Adrenal gland (tissue), 12 donors: ENCODE results near the gene MPP3. TPM values are rescaled to one million over a fixed set of nuclear protein-coding genes. Genes with fewer than 3 reads are reported as not detected.
A peak's percentile ranks its signal among the peaks of the same experiment; 100 is the strongest.

Experiments used
- DNase-seq, 7 donors: peaks; one replicate each; pipeline ENCODE4 v3.0.0-alpha.2; 2019 to 2020
- H3K27ac ChIP-seq, 5 donors: fragments of 200-600 bp; sonication (generic) in 4 of 5; 1 replicate in 3 of 5; 2 replicates in 2 of 5; pipeline versions ENCODE4 v1.5.1 to v1.8.0; 2016 to 2020; ENCODE audit warnings: mild to moderate bottlenecking in 1 of 5
- H3K27me3 ChIP-seq: fragments of 200-600 bp; 2 replicates; pipeline ENCODE4 v1.8.0; 2021
- H3K36me3 ChIP-seq, 2 donors: fragments of 200-600 bp; replicated peaks in 1 of 2; 1 replicate in 1 of 2; 2 replicates in 1 of 2; pipeline versions ENCODE4 v1.5.1 to v1.8.0; 2018 to 2022
- H3K4me1 ChIP-seq, 2 donors: fragments of 200-600 bp; replicated peaks in 1 of 2; 1 replicate in 1 of 2; 2 replicates in 1 of 2; pipeline versions ENCODE4 v1.5.1 to v1.8.0; 2018 to 2021
- H3K4me3 ChIP-seq, 4 donors: fragments of 200-600 bp; sonication (generic) in 3 of 4; one replicate each; pipeline ENCODE4 v1.5.1; 2016 to 2018
- H3K9me3 ChIP-seq, 3 donors: fragments of 200-600 bp; sonication (generic) in 1 of 3; replicated peaks in 1 of 3; 1 replicate in 2 of 3; 2 replicates in 1 of 3; pipeline versions ENCODE4 v1.5.1 to v1.8.0; 2016 to 2021
- POLR2A ChIP-seq, 2 donors: fragments of 450-650 bp; IDR thresholded peaks; one replicate each; pipeline ENCODE4 v1.6.1; 2017; ENCODE audit warnings: antibody characterized with exemption in 2 of 2, mild to moderate bottlenecking in 2 of 2, moderate library complexity in 1 of 2
- WGBS, 4 donors: extraction: QIAGEN DNeasy Blood & Tissue Kit in 2 of 4; methylation state at CpG; one replicate each; pipeline versions ENCODE4 v1.1.5 to v1.1.7; 2013 to 2017; 5-methylcytosine and 5-hydroxymethylcytosine counted together
- intact Hi-C, 2 donors: fragments of 100-400 bp; cut with DNase I; formaldehyde crosslinking; loops; one replicate each; pipeline versions ENCODE4 v1.14.1 to v1.15.0; 2022 to 2023
- polyA plus RNA-seq, 3 donors: library from polyadenylated mRNA; stranded (reverse); fragments of 200-250 nt in 2 of 3; fragments of 350-450 nt in 1 of 3; fragmentation: Illumina TruSeq in 1 of 3; extraction: RNeasy Lipid Tissue Mini Kit (QIAGEN cat#74804) in 1 of 3; gene quantifications; one replicate each; pipeline ENCODE4 v1.2.3, GENCODE V29; 2013 to 2014
- total RNA-seq, 9 donors: library from RNA; depleted of rRNA in 4 of 9; stranded (reverse); fragments of >200 nt in 4 of 9; fragments of 120-200 nt in 1 of 9; fragmentation: NEBNext Ultra II Directional in 1 of 9; extraction: Animal tissue kit (Norgen Biotek cat#: 25700) in 1 of 9; gene quantifications; one replicate each; pipeline versions ENCODE4 v1.1.0 to v1.2.4, GENCODE V29; 2013 to 2023
- TF ChIP-seq, protein P1 (sequence below), 6 experiments: fragments of 450-650 bp in 4 of 6; fragments of 200-600 bp in 2 of 6; sonication (generic) in 1 of 6; IDR thresholded peaks; 1 replicate in 5 of 6; 2 replicates in 1 of 6; pipeline versions ENCODE4 v1.5.1 to v1.8.0; 2016 to 2021; ENCODE audit warnings: antibody characterized with exemption in 6 of 6, mild to moderate bottlenecking in 2 of 6, moderate library complexity in 1 of 6
- donor health status: healthy with polysubstance abuse.
- donor health status: Bipolar disorder and iron deficiency.
- donor health status: DM: yes; HTN: yes; CAD: no.
- donor health status: DM: no; HTN: no; CAD: no.
- donor health status: DM: no; HTN: no; CAD: no.
- donor health status: DM: yes; HTN: yes; CAD: no.

MPP3 gene
- total and polyA plus RNA-seq, 12 donors: 0.60 to 10.6 (median 3.6) TPM

DNA sequence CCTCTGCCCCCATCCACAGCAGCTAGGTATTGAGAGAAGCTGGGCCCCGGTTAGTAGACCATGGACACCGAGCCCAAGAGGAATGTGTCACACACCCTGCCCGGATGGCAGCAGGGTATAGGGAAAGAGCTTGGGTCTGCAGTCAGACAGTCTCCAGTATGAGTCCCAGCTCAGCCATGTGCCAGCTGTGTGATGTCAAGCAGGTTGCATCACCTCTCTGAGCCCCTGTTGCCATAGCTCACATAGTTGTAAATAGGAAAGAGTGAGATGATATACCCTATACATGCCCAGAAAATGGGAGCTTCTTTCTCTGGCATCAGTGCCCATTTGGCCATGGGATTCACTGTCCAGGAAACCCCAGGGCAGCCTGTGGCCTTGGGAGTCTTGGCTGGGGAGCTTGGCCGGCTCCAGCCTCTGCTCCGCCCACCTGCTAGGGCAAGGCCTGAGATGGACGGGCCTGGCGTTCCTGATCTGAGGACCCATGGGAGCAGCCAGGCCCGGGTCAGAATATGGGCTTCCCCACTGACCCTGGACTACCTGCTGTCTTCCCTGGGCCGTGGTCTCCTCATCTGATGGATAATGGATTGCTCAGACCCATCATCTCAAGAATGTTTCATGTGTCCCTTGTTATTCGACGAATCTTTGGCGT, 27.3 kb upstream of the MPP3 start:
- peak in 2 of 7 donors; percentile 33 to 34 for DNase-seq
- no peak for TF ChIP-seq POLR2A (IDR thresholded peaks at IDR 0.05)
- TF ChIP-seq, protein P1, sequence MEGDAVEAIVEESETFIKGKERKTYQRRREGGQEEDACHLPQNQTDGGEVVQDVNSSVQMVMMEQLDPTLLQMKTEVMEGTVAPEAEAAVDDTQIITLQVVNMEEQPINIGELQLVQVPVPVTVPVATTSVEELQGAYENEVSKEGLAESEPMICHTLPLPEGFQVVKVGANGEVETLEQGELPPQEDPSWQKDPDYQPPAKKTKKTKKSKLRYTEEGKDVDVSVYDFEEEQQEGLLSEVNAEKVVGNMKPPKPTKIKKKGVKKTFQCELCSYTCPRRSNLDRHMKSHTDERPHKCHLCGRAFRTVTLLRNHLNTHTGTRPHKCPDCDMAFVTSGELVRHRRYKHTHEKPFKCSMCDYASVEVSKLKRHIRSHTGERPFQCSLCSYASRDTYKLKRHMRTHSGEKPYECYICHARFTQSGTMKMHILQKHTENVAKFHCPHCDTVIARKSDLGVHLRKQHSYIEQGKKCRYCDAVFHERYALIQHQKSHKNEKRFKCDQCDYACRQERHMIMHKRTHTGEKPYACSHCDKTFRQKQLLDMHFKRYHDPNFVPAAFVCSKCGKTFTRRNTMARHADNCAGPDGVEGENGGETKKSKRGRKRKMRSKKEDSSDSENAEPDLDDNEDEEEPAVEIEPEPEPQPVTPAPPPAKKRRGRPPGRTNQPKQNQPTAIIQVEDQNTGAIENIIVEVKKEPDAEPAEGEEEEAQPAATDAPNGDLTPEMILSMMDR (IDR thresholded peaks at IDR 0.05): no peak
- Histone ChIP-seq H3K9me3 (no peaks in the 10 kb centered on the region), H3K27ac (peak overlapping the region in 1 of 5 donors; percentile 65), H3K4me1 (peaks cover 0 to 8% of the 10 kb centered on the region in 2 donors), H3K27me3 (peaks cover 7% of the 10 kb centered on the region), H3K36me3 (no peaks in the 10 kb centered on the region), H3K4me3 (no peak overlapping the region)
- intact Hi-C loops: no loop called here
- WGBS, 4 donors: 72 to 86% (median 75%) methylated on average over 8 to 12 of the region's 12 CpGs

DNA sequence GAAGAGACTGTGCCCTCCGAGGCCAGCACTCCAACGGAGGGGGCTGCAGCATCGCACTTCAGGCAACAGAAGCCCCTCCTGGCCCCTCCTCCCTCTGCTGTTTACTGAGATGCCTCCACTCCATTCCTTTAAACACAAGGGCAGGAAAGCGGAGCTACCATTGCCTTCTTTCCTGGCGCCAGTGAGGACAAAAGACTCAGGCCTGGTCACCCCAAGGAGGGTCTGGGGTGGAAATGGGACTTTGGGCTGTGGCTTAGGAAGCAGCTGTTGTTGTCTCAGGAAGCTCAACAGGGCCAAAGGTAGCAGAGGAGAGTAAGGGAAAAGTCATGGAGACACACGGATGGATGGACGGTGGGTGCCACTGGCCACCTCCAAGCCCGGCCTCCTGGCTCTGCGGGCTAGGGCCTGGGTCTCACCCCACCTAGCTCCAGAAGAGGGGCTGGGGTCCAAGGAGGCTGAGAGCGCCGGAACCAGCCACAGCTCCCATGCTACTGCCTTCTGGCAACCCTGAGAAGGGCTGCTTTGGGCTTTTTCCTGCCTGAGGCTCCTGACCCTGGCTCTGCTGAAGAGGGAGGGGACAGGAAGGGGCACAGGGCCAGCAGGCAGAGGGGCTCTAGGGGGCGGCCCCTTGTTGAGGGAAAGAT, 25.1 kb upstream of the MPP3 start:
- no peak overlapping the region for H3K4me3 ChIP-seq
- peak overlapping the region in 1 of 5 donors; percentile 7 for H3K27ac ChIP-seq
- H3K9me3 ChIP-seq: no peaks in the 10 kb centered on the region
- H3K27me3 ChIP-seq: peaks cover 7% of the 10 kb centered on the region
- intact Hi-C loops: no loop called here
- H3K36me3 ChIP-seq: no peaks in the 10 kb centered on the region
- WGBS, 4 donors: 61 to 76% (median 66%) methylated on average over 4 to 12 of the region's 12 CpGs
- peaks cover 0 to 8% of the 10 kb centered on the region in 2 donors for H3K4me1 ChIP-seq
- DNase-seq: no peak
- TF ChIP-seq, protein P1 (IDR thresholded peaks at IDR 0.05): no peak
- no peak for TF ChIP-seq POLR2A (IDR thresholded peaks at IDR 0.05)

DNA sequence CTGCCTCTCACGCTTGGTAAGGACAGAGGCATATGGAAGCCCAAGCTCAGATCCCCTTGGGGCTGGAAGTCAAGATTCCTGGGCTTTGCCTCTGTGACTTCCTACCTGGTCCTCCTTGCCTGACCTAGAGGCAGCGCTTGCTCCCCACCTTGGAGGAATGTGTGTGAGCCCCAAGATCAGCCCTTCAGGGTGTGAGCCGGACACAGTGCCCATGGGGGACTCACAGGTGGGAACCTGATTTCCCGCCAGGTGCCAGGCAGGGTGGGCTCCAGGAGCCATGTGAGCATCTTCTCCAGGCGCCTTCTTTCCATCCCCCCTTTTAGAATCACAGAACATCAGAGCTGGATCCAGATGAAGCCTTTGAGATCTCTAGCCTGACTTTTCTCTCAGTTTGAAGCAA, 24.2 kb upstream of the MPP3 start:
- TF ChIP-seq POLR2A (IDR thresholded peaks at IDR 0.05): no peak
- TF ChIP-seq, protein P1 (IDR thresholded peaks at IDR 0.05): no peak
- intact Hi-C loops: no loop called here
- no peaks in the 10 kb centered on the region for H3K36me3 ChIP-seq
- H3K4me1 ChIP-seq: peaks cover 0 to 8% of the 10 kb centered on the region in 2 donors
- DNase-seq: no peak
- H3K27me3 ChIP-seq: peaks cover 7% of the 10 kb centered on the region
- WGBS, 4 donors: 88 to 93% (median 89%) methylated on average over 3 to 5 of the region's 5 CpGs
- H3K4me3 ChIP-seq: no peak overlapping the region
- no peak overlapping the region for H3K27ac ChIP-seq
- H3K9me3 ChIP-seq: no peaks in the 10 kb centered on the region

DNA sequence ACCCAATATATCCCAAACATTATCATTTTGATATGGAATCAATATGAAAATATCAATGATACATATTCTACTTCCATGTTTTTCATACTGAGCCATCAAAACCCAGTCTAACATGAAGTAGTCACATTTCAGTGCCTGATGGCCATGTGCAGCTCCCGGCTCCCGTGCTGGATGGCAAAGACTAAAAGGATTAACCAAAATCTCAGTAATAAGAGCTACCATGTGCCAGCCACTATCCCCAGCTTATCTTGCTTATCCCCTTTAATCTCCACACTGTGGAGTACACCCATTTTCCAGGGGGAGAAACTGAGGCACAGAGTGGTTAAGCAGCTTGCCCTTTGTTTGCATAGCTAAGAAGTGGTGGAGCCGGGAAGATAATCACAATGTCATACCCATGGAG, 23.2 kb upstream of the MPP3 start:
- no peak for DNase-seq
- H3K4me3 ChIP-seq: no peak overlapping the region
- intact Hi-C loops: no loop called here
- no peak overlapping the region for H3K27ac ChIP-seq
- TF ChIP-seq POLR2A (IDR thresholded peaks at IDR 0.05): no peak
- TF ChIP-seq, protein P1 (IDR thresholded peaks at IDR 0.05): no peak
- H3K27me3 ChIP-seq: peaks cover 7% of the 10 kb centered on the region
- no peaks in the 10 kb centered on the region for H3K9me3 ChIP-seq
- WGBS, 4 donors: 84 to 92% (median 89%) methylated on average over 3 of the region's 3 CpGs
- peaks cover 0 to 1% of the 10 kb centered on the region in 2 donors for H3K4me1 ChIP-seq
- no peaks in the 10 kb centered on the region for H3K36me3 ChIP-seq
